Measurements from ENCODE around the gene GRM7.

The GRM7 gene

DNA sequence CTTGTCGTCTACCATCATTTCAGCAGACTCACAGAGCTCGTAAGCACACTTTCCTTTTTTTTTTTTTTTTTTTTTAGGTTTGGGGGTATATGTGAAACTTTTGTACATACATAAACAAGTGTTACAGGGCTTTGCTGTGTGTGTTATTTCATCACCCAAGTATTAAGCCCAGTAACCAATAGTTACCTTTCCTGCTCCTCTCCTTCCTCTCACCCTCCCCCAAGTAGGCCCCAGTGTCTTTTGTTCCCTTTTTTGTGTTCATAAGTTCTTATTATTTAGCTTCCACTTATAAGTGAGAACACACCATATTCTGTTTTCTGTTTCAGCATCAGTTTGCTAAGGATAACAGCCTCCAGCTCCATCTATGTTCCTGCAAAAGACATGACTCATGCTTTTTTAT, 746.8 kb downstream of the GRM7 start:
- DNase-seq = no peak

DNA sequence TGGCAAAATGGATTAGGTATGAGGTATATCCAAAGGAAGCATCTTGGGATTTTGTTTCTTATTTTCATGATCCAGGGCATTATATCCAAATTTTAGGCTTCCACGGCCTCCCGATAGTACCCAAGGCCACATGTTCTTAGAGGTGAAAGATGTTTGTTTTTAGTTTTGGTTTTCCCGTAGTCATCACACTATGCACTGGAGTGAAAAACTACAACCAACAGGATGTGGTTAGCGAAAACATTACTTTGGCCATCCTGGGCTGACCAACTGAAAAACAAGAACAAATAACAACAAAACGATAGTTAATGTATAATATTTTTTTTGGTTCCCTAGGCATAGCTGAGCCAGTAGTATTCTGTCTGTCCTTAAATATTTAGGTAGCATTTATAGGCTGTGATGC, 749.7 kb downstream of the GRM7 start:
- no peak for DNase-seq

DNA sequence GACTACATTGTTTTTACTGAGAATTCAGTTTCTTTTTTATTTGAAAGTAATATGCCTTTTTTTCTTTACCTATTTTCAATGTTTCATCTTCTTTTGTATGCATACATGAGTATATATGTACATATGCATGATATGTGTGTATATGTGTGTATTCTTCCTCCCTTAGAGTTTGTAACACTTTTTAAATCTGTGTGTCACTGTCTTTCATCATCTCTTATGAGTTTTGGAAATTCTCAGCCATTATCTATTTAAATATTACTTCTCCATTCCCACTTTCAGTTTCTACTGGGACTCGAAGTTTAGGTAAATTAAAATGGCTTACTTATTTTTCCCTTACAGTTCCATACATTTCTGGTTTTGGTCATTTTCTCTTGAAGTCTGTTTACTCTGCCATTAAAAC, 754.1 kb downstream of the GRM7 start:
- DNase-seq = no peak

DNA sequence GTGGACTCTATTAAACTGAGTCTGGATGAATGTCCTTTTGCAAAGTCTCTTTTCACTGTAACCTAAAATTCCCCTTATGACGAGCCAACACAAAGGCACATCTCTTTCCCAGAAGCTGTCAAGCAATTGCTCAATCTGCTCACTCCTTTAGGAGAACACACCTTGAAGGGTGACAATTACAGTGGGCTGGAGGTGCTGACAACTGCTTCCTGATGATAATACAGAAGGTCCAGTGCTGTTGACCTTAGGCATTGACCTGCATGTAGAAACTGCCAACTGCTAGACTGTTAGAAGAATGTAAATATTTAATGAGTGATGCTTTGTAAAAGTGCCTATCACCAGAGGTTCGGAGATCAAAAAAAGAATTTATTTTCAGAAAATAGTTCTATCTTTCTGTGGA, 757.7 kb downstream of the GRM7 start:
- DNase-seq = no peak

DNA sequence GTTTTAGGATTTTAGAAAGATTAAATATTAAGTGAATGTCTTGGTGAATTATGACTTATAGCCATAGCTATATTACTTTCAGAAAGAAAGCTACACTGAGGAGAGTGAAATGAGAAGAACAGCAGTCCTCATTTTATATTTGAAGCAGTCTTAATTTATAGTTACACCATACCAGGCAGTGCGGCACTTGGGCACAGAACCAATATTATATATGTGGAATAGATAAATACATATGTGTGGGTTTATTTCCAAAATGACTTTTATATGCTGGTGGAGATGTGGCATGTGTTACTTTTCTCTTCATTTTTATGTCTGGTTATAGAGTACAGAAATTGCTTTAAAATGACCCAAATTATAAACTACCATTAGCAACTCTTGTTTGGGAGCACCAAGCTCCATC, 759.5 kb downstream of the GRM7 start:
- no peak for DNase-seq

DNA sequence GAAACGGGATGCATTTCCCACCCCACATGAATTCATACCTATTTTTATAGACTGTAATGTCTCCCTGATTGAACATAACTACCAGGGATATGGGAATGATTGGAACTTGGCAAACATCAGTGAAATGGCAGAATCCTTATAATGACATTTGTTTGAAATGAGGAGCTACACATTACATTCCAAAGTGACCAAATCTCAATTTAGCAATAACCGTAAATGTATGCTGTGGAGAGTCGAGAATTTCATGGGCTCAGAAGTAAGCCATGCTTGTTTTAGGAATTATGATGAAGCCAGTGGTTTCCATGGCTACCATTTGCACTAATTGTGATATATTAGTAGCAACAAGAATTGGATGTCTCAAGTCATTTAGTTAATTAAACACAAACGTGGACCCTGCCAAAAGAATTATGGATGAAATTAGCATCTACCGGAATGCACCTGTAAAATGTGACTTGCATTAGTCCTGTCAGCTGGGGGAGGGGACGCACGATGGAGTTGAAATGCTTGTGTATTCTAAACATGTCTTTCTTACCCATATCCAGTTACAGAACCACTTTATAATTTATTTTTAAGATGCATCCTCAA, 760.2 kb downstream of the GRM7 start:
- DNase-seq = no peak

DNA sequence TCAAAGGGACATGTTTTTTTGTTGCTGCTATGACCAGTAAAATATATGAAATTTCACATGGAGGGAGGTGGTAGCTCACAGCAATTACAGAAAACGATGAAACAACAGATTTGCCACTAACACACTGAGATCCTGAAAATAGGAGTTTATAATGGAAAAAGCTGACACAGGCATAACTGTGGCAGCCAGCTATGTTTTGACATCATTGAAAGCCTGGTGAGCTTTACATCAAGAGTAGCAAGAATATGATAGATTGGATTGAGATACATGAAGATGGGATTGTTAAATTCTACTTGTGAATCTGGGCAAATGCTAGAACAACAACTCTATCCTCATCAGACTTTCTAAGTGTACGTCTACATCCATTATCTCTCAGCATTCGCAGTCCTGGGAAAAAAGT, 760.7 kb downstream of the GRM7 start:
- no peak for DNase-seq

DNA sequence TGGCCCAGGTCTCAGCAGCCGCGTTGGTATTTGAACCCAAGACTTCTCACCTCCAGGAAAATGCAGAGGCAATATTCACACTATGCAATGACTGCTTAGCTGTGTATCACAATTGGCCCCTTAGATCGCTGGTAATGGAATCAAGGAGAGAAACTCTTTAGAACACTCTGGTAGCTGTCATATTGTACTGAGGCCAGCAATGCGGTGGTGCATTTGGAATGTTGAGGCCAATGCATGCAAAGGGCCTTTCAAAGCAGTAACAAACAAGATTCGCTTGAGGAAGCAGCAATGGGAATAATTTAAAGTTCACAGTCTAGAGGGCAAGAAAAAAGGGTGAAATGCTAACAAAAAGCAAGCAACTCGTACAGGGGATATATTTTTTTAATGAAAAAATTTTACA, 764.1 kb downstream of the GRM7 start:
- no peak for DNase-seq

DNA sequence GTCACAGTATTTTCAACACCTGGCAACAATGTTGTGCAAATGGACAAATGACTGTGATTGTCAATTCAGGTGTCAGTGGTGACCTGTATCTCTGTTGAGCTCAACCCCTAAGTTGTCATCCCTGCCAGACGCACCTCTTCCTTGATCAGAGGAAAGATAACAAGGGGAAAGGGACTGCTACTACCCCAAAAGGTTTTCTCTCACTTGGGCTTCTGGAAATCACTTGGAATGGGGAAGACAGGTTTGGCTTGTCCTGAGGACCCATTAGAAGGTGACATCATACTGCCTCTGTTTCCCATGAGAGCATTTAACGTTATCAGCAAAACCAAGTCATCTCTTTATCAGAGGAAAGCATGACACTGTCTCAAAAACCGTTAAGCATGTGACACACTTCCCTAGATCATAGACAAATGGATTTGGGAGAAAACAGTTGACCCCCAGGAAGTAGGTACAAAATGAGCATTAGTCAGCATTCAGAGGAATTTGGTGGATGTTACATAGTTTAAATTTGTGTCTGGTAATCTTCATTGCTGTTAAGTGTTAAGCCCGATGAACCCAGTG, 769.5 kb downstream of the GRM7 start:
- DNase-seq = no peak

DNA sequence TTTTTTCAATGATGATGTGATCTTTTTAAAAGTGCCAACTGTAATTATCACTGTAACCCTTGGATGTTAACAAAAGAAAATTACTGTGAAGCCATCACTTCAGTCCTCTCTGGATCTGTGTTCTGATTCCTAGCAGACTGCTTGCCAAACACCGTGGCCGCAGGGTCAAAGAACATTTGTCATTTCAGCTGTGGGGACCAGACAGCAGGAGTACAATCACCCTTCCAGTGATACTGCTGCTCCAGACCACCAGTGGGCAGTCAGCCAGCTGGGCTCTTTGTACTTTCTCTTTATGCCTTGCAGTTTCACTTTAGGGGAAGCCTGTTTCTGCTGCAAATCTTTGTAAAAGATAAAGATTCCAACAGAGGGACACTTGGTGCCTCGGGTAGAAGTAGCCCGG, 770.0 kb downstream of the GRM7 start:
- no peak for DNase-seq

DNA sequence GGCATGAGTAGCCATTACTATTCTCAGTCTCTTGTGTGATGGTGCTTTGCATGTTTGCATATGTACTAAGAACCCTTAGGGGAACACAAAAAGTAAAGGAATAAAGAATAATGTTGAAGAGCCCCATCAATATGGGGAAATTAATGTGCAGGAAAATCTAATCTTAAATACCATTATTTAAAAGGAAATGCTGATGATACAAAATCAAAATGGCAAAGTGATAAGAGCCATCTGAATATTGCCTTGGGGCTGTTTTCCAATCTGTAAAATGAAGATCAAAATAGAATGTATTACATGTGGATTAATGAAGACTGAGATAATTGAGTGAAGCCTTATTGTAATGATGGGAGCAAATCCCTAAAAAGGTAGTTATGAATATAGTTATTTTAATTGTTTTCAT, 771.4 kb downstream of the GRM7 start:
- DNase-seq = no peak

DNA sequence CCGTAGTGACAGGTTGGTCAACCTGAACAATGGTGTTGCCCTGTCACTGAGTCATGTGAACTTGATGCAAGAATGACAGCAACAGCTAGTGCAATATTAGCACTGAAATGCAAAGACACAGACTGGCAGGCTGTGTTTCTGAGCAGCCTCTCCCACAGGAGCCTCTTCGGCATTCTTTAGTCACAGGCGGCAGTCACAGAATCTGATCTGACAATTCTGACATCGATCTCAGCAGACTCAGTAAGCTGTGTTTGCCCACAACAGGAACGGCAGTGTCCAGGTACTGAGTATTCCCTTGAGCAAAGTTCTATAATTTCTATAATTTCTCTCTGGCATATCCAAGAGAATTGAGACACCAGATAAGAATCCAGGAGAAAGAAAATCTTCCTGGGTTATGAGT, 776.8 kb downstream of the GRM7 start:
- DNase-seq = no peak

DNA sequence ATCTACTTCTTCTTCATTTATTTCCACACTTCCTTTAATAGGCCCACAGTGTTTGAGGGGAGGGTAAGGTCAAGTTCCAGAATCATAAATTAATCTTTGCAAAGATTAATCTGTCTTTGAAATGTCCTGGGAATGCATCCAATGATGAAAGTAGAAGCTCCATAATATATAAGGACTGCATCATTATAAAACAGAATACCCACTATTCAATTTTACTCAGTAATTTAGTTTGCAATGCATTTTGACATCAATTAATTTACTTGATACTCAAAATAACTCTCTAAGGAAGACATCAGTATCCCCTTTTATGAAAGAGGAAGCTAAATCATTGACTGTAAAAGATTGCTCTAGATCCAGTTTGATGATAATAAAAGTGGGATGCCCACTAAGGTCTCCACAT, 777.2 kb downstream of the GRM7 start:
- no peak for DNase-seq

DNA sequence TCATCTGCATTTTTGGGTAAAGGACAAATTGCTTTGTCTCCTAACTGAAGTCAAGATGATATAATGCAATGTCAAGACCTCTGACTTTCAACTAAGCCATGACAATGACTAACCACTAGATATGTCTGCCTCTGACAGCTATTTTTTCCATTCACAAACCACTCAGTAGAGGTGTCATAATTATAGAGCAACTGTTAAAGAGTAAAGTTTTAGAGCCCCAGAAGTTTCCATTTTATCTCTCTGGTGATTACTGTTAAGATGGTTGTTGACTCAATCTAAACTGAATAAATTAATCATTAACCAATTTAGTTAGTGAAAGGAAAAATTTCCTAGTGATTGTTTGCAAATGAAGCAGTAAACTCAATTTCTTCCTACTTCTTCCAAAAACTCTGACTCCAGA, 779.9 kb downstream of the GRM7 start:
- DNase-seq = no peak

DNA sequence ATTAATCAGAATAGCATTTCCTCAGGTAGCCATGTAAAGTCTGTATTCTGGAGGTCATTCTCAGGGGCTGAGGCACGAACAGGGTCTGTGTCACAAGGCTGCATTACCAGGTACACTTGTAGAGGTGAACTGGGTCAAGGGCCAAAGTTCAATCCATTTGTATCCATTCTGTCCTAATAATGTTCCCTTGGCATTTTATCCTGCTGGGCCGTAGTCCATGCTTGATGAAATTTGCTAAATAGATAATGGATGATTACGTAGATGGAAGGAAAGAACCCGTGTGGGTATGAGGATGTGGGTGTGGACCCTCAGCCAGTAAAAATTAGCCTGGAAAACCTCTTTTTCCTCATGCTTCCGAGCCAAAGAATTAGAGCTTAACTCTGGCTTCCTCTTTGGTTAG, 785.9 kb downstream of the GRM7 start:
- no peak for DNase-seq

DNA sequence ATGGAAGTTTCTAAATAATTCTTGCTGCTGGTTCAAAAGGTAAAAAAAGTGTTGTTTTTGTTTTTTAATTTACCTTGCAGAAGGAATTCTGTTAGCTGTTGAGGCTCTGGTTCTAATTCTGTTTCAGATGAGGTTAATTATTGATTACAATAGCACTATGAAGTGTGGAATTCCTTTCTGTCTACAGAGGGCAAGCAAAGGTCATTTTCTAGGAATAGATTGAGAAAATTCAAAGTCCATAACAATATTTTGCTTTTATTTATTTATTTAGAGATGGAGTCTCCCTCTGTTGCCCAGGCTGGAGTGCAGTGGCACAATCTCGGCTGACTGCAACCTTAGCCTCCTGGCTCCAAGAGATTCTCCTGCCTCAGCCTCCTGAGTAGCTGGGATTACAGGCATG, 789.6 kb downstream of the GRM7 start:
- DNase-seq = no peak

DNA sequence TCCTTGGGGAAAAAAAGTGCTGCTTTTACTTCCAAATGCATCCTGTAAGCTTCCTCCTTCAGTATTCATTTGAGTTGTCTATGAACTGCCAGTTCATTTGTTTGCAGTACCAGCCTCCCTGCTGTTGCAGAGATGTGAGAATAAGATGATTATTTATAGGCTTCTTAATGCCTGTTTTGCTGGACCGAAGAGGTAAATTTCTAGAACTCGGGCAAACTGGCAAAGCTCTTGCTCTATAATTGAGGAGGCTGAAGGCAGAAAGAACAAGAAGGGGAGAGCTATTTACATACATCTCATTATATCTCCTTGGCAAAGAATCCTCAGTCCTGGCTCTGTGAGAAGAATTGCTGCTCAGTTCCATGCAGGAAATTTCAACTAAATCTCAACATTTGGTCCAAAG, 790.4 kb downstream of the GRM7 start:
- no peak for DNase-seq

DNA sequence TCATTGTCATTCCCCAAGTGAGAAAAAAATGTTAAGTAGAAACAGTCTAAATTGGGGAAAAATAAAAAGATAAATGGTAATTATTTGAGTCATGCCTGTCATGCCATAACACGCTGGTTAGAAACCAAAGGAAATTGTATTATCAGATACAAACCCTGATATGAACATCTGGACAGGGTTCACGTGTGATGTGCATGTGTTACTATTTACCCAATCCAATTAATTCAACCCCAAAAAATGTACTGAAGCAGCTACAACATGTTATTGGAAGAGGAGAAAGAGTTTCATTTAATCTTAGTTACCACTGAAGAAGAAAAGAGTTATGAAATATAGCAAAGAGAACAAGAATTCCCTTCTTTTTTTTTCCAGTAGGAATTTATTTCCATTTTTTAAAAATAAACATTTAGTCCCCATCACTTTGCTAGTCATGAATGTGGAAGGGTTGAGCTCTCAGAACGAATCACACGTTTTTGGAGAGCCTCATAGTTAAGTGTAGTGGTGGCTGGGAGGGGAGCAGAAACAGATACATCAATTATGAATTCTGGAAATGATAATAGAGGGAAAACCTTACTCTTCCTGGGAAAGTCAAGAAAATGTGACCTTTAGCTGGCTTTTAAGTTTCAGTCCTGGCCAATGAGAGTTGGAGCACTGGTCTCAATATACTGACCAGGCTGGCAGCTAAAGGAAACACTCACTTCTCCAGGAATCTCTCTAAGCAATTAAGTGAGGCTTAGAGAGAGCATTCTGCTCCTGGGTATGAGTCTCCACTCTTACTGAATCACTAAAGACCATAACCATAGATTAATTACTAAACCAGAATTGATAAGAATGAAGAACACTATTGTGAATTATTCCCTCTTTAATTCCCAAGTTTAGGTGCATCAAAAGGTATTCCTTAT, 796.5 kb downstream of the GRM7 start:
- no peak for DNase-seq

DNA sequence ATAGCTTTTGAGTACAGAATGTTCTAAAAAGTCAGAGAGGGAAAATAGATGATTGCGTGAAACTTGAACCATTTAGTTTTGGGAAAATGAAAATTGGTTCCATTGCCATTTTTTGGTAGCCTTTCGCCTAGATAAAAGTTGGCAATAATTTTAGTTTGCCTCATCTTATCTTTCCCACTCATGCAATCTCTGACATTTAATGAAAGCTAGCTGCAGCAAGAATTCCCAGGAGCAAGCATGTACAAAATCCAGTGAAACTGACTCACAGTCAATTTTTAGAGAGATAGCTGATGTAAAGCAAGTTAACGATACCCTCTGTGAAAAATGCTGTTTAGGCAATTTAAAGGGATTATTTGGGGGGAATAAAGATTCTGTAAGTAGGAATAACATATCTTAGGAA, 797.4 kb downstream of the GRM7 start:
- no peak for DNase-seq

DNA sequence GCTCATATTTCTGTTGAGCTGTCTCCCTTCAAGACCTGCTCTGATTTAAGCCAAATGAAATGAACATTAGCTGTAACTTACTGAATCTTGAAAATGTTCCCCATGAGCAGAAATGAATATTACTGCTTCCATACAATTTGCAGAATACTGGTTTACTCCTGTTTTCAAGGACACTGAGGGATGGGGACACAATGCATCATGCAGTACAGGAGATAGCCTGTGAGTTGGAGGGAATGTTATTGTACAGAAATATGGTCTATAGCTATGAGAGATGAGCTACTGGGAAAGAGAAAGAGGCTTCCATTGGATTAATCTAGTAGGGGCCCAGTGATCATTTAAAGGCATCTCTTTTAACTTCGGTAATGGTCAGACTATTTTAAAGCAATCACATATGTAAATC, 798.2 kb downstream of the GRM7 start:
- DNase-seq = no peak

DNA sequence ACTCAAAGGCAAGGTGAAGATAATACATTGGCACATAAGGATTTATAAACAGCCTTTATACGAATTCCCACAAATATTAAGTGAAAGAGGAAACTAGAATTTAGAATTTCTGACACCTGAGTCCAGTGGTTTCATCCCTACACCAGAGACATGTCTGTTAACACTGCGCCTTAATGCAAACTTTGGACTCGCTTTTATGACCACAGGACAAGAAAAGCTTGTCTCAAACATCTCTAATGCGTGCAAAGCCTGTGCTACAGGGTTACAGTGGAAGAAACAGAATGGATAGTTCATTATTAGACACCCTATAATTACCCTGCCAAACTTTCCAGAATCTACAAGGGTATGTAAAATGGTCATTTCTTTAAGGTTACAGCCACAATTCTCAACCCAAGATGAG, 802.9 kb downstream of the GRM7 start:
- DNase-seq = no peak

DNA sequence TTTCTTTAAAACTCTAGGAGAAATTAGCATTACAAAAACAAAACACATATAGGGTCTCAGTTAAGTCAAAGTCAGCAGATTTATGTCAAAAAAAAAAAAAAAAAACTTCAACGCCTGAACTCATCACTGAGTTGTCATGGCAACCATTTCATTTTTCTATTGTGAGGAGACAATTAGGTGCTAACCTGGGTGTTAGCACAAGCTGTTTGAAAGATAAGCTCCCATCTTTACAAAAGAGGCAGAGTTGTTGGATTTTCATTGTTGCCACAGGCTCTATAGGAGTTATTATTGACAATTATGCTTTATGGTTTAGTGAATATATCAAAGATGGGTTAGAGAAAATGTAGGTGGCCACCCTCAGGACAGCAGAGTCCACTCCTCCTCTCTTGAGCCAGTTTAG, 806.9 kb downstream of the GRM7 start:
- no peak for DNase-seq

DNA sequence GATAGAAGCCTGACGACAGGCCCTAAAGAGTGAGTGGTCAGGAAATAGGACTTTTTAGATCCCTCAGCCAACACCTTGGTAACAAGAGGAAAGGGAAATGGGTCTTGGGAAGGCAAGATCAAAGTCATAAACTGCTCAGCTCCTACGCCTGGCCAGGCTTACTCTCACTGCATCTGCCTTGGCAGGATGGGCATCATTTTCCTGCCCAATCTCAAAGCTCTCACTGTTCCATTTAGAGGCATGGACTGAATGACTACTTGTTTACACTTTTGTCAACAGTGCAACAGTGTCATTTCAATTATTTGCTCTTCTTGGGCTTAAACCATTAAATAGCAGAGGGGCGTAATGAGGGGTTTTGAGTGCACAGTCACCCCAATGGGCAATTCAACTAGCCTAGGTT, 808.7 kb downstream of the GRM7 start:
- DNase-seq = no peak

DNA sequence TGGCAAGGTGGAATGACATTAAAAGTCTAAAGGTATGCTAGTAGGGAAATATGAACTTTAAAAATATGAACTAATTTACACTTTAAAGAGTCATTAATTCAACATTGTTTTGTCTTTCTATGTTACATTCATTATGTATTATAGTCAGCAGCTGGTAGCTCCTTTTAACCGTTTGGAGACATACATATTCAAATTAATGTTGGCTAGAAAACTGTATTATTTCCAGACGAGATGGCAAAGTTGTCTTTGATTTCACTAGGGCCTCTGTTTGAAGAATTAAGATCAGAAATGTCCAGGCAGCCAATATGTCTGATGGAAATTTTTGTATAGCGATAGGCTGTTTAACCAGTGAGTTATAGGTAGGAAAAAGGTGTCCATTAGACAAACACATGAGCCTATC, 817.6 kb downstream of the GRM7 start:
- no peak for DNase-seq

DNA sequence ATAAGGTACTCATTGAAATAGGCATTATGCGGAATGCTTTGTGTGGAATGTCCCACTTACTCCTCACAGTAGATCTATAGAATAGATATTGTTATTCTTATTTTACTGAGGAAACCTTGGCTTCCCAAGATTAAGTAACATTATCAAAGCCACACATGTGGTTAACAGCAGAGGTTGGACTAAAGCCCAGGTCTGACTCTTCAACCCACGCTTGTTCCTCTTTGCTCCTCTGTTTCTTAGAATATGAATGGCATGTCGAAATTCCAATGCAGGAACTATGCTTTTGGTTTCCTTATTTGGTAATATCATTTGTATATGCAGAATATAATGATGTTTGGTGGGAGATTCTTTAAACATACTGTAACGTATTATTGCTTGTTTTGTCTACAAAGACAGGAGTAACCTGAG, 821.9 kb downstream of the GRM7 start:
- DNase-seq = no peak

Measured in activated naive CD4-positive, alpha-beta T cell treated with Interleukin-2 at 50 U/mL for 16 hours (primary cell).